Astrocyte (in vitro differentiated cells and primary cell): ENCODE results near the gene RTRAF. TPM values are rescaled to one million over a fixed set of nuclear protein-coding genes. Genes with fewer than 3 reads are reported as not detected.

Experiments
- DNase-seq: peaks from one replicate; pipeline ENCODE4 v3.0.0-alpha.2; 2010; ENCODE audit warnings: low read depth
- FAIRE-seq: peaks from 2 replicates; lab custom pipeline; 2011; peaks lifted over from hg19 to GRCh38; lab: Jason Lieb, UNC
- H2AFZ ChIP-seq: 2 replicates; pipeline ENCODE4 v1.6.0; 2012; ENCODE audit warnings: low read depth, low read length, inconsistent platforms
- H3K27ac ChIP-seq: 2 replicates; pipeline ENCODE4 v1.5.1; 2011; ENCODE audit warnings: low read depth, low read length, inconsistent platforms
- H3K27me3 ChIP-seq: 2 replicates; pipeline ENCODE4 v1.6.0; 2011; ENCODE audit warnings: low read length, inconsistent platforms; ENCODE audit not compliant: insufficient read depth
- H3K36me3 ChIP-seq: 2 replicates; pipeline ENCODE4 v1.5.1; 2011; ENCODE audit warnings: low read length, inconsistent platforms; ENCODE audit not compliant: insufficient read depth
- H3K4me1 ChIP-seq: 2 replicates; pipeline ENCODE4 v1.5.1; 2011; ENCODE audit warnings: low read length, inconsistent platforms; ENCODE audit not compliant: insufficient read depth
- H3K4me2 ChIP-seq: 2 replicates; pipeline ENCODE4 v1.6.0; 2012; ENCODE audit warnings: low read length, inconsistent platforms
- H3K4me3 ChIP-seq: 2 replicates; pipeline ENCODE4 v1.5.1; 2011; ENCODE audit warnings: low read depth, mild to moderate bottlenecking, low read length, inconsistent platforms; ENCODE audit not compliant: insufficient read depth
- H3K79me2 ChIP-seq: 2 replicates; pipeline ENCODE4 v1.6.0; 2012; ENCODE audit warnings: mild to moderate bottlenecking, low read length, inconsistent platforms; ENCODE audit not compliant: insufficient read depth
- H3K9ac ChIP-seq: 2 replicates; pipeline ENCODE4 v1.6.0; 2012; ENCODE audit warnings: mild to moderate bottlenecking, low read length, inconsistent platforms
- H3K9me3 ChIP-seq: 2 replicates; pipeline ENCODE4 v1.5.1; 2012; ENCODE audit warnings: low read depth, mild to moderate bottlenecking, low read length, inconsistent platforms; ENCODE audit not compliant: insufficient read depth
- H4K20me1 ChIP-seq: 2 replicates; pipeline ENCODE4 v1.6.0; 2012; ENCODE audit warnings: low read length, inconsistent platforms; ENCODE audit not compliant: insufficient read depth
- H3K27ac Mint-ChIP-seq: one replicate; pipeline ENCODE4 v1.8.0; 2021; ENCODE audit warnings: mild to moderate bottlenecking, mixed read lengths; ENCODE audit not compliant: unreplicated experiment
- H3K27me3 Mint-ChIP-seq: one replicate; pipeline ENCODE4 v1.8.0; 2021; ENCODE audit warnings: low read depth, mixed read lengths; ENCODE audit not compliant: unreplicated experiment
- H3K36me3 Mint-ChIP-seq: one replicate; pipeline ENCODE4 v1.8.0; 2021; ENCODE audit warnings: low read depth, mixed read lengths; ENCODE audit not compliant: unreplicated experiment
- H3K4me1 Mint-ChIP-seq: one replicate; pipeline ENCODE4 v1.8.0; 2021; ENCODE audit warnings: low read depth, mixed read lengths; ENCODE audit not compliant: unreplicated experiment
- H3K4me3 Mint-ChIP-seq: one replicate; pipeline ENCODE4 v1.8.0; 2021; ENCODE audit warnings: mild to moderate bottlenecking, moderate library complexity, mixed read lengths; ENCODE audit not compliant: unreplicated experiment
- H3K9me3 Mint-ChIP-seq: one replicate; pipeline ENCODE4 v1.8.0; 2021; ENCODE audit warnings: mild to moderate bottlenecking, mixed read lengths; ENCODE audit not compliant: unreplicated experiment
- EZH2 ChIP-seq: IDR thresholded peaks from 2 replicates; pipeline ENCODE4 v1.6.1; 2012; ENCODE audit warnings: mild to moderate bottlenecking, low read length, inconsistent platforms; ENCODE audit not compliant: insufficient read depth
- total RNA-seq: library from RNA; stranded (reverse); gene quantifications from 2 replicates; pipeline ENCODE4 v1.2.1, GENCODE V29; 2021
- TF ChIP-seq, protein P1 (sequence below): IDR thresholded peaks from 2 replicates; pipeline ENCODE4 v1.5.1; 2011; ENCODE audit warnings: low read depth, mild to moderate bottlenecking, inconsistent platforms, low read length, moderate library complexity; ENCODE audit not compliant: insufficient read depth

RTRAF gene
- total RNA-seq, 1 donor from 2014 or later: 224 TPM

DNA sequence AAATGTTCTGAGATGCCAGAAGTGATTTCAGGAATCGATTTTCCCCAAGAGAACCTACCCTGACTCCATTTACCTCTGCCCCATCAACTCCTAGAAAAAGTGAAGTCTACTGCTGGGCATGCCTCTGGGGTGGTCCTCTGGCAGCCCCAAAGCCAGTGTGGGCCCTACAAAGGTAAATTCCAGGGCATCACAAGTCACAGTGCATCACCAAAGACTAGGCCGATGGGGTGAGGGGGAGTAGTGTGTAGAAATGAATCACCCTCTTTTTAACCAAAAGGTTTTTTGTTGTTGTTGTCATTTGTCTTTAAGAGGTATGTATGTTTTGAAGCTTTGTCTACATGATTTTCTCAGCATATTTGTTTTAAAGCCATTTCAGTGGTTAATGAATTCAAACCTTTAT lies 46.4 kb upstream of the RTRAF start:
- Mint-ChIP-seq H3K27ac (no peak overlapping the region), H3K27me3 (no peaks in the 10 kb centered on the region), H3K4me3 (no peak overlapping the region), H3K36me3 (no peaks in the 10 kb centered on the region), H3K9me3 (peaks cover 4% of the 10 kb centered on the region), H3K4me1 (no peaks in the 10 kb centered on the region)
- H4K20me1 ChIP-seq: no peaks in the 10 kb centered on the region
- H3K9me3 ChIP-seq: no peaks in the 10 kb centered on the region
- H3K4me1 ChIP-seq: no peaks in the 10 kb centered on the region
- DNase-seq (no peak), FAIRE-seq (no peak)
- no peak overlapping the region for H2AFZ ChIP-seq
- H3K4me3 ChIP-seq: no peak overlapping the region
- no peaks in the 10 kb centered on the region for H3K27me3 ChIP-seq
- no peak overlapping the region for H3K27ac ChIP-seq
- H3K79me2 ChIP-seq: no peaks in the 10 kb centered on the region
- no peaks in the 10 kb centered on the region for H3K36me3 ChIP-seq
- no peak overlapping the region for H3K4me2 ChIP-seq
- TF ChIP-seq, protein P1, sequence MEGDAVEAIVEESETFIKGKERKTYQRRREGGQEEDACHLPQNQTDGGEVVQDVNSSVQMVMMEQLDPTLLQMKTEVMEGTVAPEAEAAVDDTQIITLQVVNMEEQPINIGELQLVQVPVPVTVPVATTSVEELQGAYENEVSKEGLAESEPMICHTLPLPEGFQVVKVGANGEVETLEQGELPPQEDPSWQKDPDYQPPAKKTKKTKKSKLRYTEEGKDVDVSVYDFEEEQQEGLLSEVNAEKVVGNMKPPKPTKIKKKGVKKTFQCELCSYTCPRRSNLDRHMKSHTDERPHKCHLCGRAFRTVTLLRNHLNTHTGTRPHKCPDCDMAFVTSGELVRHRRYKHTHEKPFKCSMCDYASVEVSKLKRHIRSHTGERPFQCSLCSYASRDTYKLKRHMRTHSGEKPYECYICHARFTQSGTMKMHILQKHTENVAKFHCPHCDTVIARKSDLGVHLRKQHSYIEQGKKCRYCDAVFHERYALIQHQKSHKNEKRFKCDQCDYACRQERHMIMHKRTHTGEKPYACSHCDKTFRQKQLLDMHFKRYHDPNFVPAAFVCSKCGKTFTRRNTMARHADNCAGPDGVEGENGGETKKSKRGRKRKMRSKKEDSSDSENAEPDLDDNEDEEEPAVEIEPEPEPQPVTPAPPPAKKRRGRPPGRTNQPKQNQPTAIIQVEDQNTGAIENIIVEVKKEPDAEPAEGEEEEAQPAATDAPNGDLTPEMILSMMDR: no peak
- TF ChIP-seq EZH2: no peak
- no peak overlapping the region for H3K9ac ChIP-seq

GRCh38 chr14:51950007-51950406 lies 39.3 kb upstream of the RTRAF start:
- Mint-ChIP-seq H3K4me3 (no peak overlapping the region), H3K4me1 (no peaks in the 10 kb centered on the region), H3K9me3 (peaks cover 4% of the 10 kb centered on the region), H3K36me3 (peaks cover 2% of the 10 kb centered on the region), H3K27ac (no peak overlapping the region), H3K27me3 (no peaks in the 10 kb centered on the region)
- Histone ChIP-seq H3K27me3 (no peaks in the 10 kb centered on the region), H3K4me2 (no peak overlapping the region), H3K9ac (no peak overlapping the region), H2AFZ (no peak overlapping the region), H3K4me3 (no peak overlapping the region), H3K9me3 (no peaks in the 10 kb centered on the region), H3K4me1 (no peaks in the 10 kb centered on the region), H4K20me1 (no peaks in the 10 kb centered on the region), H3K79me2 (no peaks in the 10 kb centered on the region), H3K27ac (no peak overlapping the region), H3K36me3 (no peaks in the 10 kb centered on the region)
- no peak for DNase-seq
- no peak for TF ChIP-seq EZH2
- TF ChIP-seq, protein P1: no peak
- FAIRE-seq: no peak

GRCh38 chr14:51951656-51952055 lies 37.7 kb upstream of the RTRAF start:
- no peak for DNase-seq
- Histone ChIP-seq H3K4me2 (no peak overlapping the region), H2AFZ (no peak overlapping the region), H4K20me1 (no peaks in the 10 kb centered on the region), H3K27ac (no peak overlapping the region), H3K4me3 (no peak overlapping the region), H3K27me3 (no peaks in the 10 kb centered on the region), H3K9ac (no peak overlapping the region), H3K9me3 (no peaks in the 10 kb centered on the region), H3K4me1 (no peaks in the 10 kb centered on the region), H3K79me2 (no peaks in the 10 kb centered on the region), H3K36me3 (no peaks in the 10 kb centered on the region)
- H3K27me3 Mint-ChIP-seq: no peaks in the 10 kb centered on the region
- TF ChIP-seq, protein P1: no peak
- TF ChIP-seq EZH2: no peak
- peaks cover 2% of the 10 kb centered on the region for H3K36me3 Mint-ChIP-seq
- H3K4me3 Mint-ChIP-seq: no peak overlapping the region
- no peaks in the 10 kb centered on the region for H3K9me3 Mint-ChIP-seq
- FAIRE-seq: no peak
- no peaks in the 10 kb centered on the region for H3K4me1 Mint-ChIP-seq
- H3K27ac Mint-ChIP-seq: no peak overlapping the region
